PFSK-1 (cell line): ENCODE results near the gene AUH.

Experiments
- FOXP2 ChIP-seq: optimal IDR thresholded peaks from 2 replicates; pipeline ENCODE3; 2011; ENCODE audit warnings: borderline replicate concordance, control low read depth, inconsistent platforms; ENCODE audit not compliant: insufficient read depth; ENCODE audit errors: extremely low read length, extremely low read depth
- POLR2AphosphoS5 ChIP-seq: IDR thresholded peaks from 2 replicates; pipeline ENCODE4 v1.6.1; 2012; ENCODE audit warnings: low read depth, mild to moderate bottlenecking, control low read depth, low read length, moderate library complexity
- SIN3A ChIP-seq: IDR thresholded peaks from 2 replicates; pipeline ENCODE4 v1.6.1; 2012; ENCODE audit warnings: mild to moderate bottlenecking, low read length, moderate library complexity, borderline replicate concordance; ENCODE audit not compliant: insufficient read depth
- TAF1 ChIP-seq: IDR thresholded peaks from 2 replicates; pipeline ENCODE4 v1.6.1; 2012; ENCODE audit warnings: low read length, control low read depth, borderline replicate concordance; ENCODE audit not compliant: insufficient read depth
- TF ChIP-seq, protein P1 (sequence below), 2 experiments: IDR thresholded peaks; 2 replicates each; pipeline versions ENCODE4 v1.6.1 to v1.8.0; 2011 to 2012; ENCODE audit warnings: low read depth in 2 of 2, low read length in 2 of 2, control low read depth in 1 of 2, inconsistent platforms in 1 of 2, mild to moderate bottlenecking in 1 of 2, moderate library complexity in 1 of 2; ENCODE audit not compliant: insufficient read depth in 1 of 2

AUH gene

DNA sequence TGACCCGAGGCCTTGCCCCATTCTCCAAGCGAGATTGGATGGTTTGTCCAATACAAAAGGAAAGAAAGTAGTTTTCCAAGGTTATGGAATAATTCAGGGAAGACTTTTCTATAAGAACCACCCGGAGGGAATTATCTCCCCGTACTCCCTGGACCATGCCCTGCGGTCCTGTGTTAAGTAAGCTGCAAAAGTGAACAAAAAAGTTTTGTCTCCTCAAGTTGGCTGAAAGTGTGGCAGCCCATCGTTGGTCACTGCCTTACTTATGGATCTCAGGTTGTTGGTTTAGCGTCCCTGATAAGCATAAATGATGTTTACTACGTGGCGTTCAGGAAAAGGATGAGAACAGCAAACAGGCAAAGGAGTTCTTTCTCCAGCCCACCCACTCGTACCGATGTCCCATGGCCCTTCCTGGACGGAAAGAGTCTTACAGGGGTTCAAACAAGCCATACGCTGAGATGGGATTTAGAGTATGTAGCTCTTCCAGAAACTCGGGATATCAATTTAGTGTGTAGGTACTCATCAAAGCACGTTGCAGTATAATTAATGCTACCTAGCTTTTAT is 413 bp upstream of the AUH start:
- TF ChIP-seq, protein P1, sequence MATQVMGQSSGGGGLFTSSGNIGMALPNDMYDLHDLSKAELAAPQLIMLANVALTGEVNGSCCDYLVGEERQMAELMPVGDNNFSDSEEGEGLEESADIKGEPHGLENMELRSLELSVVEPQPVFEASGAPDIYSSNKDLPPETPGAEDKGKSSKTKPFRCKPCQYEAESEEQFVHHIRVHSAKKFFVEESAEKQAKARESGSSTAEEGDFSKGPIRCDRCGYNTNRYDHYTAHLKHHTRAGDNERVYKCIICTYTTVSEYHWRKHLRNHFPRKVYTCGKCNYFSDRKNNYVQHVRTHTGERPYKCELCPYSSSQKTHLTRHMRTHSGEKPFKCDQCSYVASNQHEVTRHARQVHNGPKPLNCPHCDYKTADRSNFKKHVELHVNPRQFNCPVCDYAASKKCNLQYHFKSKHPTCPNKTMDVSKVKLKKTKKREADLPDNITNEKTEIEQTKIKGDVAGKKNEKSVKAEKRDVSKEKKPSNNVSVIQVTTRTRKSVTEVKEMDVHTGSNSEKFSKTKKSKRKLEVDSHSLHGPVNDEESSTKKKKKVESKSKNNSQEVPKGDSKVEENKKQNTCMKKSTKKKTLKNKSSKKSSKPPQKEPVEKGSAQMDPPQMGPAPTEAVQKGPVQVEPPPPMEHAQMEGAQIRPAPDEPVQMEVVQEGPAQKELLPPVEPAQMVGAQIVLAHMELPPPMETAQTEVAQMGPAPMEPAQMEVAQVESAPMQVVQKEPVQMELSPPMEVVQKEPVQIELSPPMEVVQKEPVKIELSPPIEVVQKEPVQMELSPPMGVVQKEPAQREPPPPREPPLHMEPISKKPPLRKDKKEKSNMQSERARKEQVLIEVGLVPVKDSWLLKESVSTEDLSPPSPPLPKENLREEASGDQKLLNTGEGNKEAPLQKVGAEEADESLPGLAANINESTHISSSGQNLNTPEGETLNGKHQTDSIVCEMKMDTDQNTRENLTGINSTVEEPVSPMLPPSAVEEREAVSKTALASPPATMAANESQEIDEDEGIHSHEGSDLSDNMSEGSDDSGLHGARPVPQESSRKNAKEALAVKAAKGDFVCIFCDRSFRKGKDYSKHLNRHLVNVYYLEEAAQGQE (IDR thresholded peaks at IDR 0.05; ENCODE audit: insufficient read depth in 1 of 2, low read depth in 2 of 2, low read length in 2 of 2): no peak

DNA sequence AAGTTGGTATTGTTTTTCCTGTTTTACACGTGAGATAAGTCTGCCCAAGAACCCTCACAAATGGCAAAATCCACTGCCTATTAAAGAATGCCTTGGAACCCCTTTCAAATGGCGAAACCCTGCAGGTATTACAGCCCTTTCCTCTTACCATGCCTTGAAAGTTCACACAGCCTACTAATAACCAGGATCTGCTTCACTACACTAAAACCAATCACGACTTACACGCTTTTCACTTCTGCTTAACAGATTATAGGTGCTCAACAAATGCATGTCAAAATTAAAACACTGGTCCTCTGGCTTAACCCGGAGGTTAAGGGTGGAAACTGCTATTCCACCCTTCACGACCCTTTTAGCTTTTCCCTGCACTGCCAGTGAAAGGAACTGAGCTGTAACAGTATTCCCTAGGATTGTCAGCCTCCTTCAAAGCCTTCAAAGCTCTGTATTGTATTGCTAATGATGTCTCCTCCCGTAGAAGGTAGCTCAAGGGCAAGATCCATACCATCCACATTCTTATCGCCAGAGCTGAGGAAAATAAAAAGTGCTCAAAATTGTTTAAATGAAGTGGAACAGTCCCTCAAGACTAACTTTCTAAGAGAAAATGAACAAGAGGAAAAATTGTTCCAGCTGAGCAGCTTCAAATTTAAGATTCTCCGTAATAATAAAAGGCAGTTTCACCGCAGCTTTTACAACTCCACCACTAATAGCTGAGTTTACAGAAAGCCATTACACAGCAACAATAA is 997 bp downstream of the AUH start:
- TF ChIP-seq FOXP2 (no peak), SIN3A (no peak), POLR2AphosphoS5 (no peak)
- TF ChIP-seq, protein P1 (IDR thresholded peaks at IDR 0.05; ENCODE audit: insufficient read depth in 1 of 2, low read depth in 2 of 2, low read length in 2 of 2): no peak

DNA sequence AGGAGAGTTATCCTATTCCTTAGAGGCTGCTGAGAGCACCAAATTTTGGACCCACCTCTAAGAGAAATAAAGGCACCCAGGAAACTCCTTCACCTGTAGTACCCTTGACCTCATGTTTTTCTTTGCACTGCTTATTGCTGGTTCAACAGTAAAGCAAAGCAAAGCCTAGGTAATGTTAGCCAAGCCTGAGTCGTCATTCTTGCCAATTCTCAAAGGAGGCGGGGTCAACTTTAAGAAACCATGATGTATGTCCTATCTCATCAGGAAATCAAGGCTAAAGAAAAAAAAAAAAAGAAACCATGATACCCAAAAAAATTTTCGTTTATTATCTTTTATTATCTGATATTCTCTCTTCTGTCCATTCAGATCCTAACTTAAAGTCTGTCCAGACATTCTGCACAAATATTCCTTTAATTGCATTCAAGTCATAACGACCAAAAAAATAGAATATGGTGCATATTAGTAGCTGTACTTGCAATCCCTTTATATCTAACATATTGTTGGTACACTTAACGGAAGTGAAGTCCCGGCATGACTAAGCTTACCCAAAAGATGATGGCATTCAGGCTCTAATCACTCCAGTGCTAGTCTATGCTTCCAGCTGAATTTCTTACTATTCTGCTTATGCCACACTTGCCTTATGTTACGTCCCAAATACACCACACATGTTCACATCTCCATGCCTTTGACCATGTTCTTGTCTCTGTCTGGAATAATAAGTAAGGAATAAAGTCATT is 1.8 kb downstream of the AUH start:
- TF ChIP-seq FOXP2 (no peak), SIN3A (no peak), POLR2AphosphoS5 (no peak), TAF1 (no peak)
- TF ChIP-seq, protein P1 (IDR thresholded peaks at IDR 0.05; ENCODE audit: insufficient read depth in 1 of 2, low read depth in 2 of 2, low read length in 2 of 2): no peak

DNA sequence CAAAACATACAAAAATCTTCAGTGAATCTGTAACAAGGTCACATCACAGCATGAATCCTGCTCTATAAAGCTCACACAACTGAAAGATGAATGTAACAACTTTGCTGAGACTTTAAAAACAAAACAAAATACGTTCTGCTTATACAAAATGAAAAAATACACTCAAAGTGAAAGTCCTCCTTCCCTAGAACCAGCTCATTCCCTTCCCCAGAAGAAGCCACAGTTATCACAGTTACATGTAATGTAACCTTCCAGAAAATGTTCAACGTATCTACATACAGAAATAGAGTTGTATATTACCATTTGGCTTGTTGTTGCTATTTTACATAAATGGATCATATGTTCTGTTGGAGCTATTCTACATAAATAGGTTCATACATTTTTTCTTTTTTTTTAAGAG is 2.6 kb downstream of the AUH start:
- TF ChIP-seq, protein P1 (IDR thresholded peaks at IDR 0.05; ENCODE audit: insufficient read depth in 1 of 2, low read depth in 2 of 2, low read length in 2 of 2): no peak
- no peak for TF ChIP-seq TAF1

DNA sequence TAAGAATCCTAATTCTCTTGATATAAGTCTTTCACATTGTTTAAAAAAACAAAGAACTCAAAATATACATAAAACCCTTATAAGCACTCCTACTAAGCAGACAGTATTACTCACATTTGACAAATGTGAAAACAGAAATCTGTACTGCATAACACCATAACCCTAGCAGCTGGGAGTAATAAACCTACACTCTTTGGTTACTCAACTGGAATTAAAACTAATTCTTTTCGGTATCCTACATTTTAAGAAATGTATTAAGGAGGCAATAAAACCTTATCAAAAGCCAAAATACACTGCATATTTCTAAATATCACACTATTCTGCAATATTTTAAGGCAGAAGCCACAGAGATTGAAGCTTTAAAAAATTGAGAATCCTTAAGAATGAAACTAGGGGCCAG is 6.8 kb downstream of the AUH start:
- TF ChIP-seq POLR2AphosphoS5 (no peak), TAF1 (no peak), FOXP2 (no peak), SIN3A (no peak)
- TF ChIP-seq, protein P1 (IDR thresholded peaks at IDR 0.05; ENCODE audit: insufficient read depth in 1 of 2, low read depth in 2 of 2, low read length in 2 of 2): no peak
